Measurements from ENCODE around the gene SERPINB6.

DNA sequence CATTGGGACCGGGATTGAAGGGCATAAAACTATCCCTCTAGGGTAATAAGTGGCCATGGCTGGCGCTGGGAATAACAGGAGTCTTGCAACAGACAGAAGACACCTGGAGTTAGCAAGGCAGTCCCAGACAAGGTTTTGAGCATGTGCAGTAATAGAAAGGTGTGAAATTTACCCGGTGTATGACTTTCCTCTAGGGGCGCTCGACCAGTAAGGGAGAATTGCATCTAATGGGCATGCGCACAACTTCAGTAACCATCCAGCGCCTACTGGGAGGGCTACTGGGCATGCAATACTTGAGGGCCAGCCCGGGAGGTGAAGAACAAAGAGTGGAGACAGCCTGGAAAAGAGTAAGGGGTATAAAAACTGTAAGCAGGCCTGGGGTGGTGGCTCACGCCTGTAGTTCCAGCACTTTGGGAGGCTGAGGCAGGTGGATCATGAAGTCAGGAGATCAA, 32.7 kb downstream of the SERPINB6 start:
- TF ChIP-seq POLR2A (IDR thresholded peaks at IDR 0.05; ENCODE audit: low read length) (no peak), GATA1 (IDR thresholded peaks at IDR 0.05; ENCODE audit: low read depth, low read length) (no peak)

All from erythroblast (primary cell).